Keratinocyte (primary cell): Measurements from ENCODE around the gene PCBP1. TPM values are rescaled to one million over a fixed set of nuclear protein-coding genes. Genes with fewer than 3 reads are reported as not detected.
A peak's percentile ranks its signal among the peaks of the same experiment; 100 is the strongest.

Experiments
- DNase-seq: peaks from one replicate; pipeline ENCODE4 v3.0.0-alpha.2; 2011; ENCODE audit warnings: low read depth, missing footprints, low spot score
- FAIRE-seq: peaks from 2 replicates; lab custom pipeline; 2011; peaks lifted over from hg19 to GRCh38; lab: Jason Lieb, UNC
- H2AFZ ChIP-seq: 2 replicates; pipeline ENCODE4 v1.6.0; 2012; ENCODE audit warnings: low read length, control low read depth, inconsistent platforms; ENCODE audit not compliant: control insufficient read depth
- H3K27ac ChIP-seq: 2 replicates; pipeline ENCODE4 v1.5.1; 2011; ENCODE audit warnings: low read length; ENCODE audit not compliant: control insufficient read depth, insufficient read depth
- H3K27me3 ChIP-seq: 3 replicates; pipeline ENCODE4 v1.6.0; 2011; ENCODE audit warnings: low read length; ENCODE audit not compliant: control insufficient read depth, insufficient read depth; ENCODE audit errors: extremely low read depth
- H3K36me3 ChIP-seq, 2 experiments: 2 replicates in 1 of 2; 3 replicates in 1 of 2; pipeline ENCODE4 v1.5.1; 2011; ENCODE audit warnings: low read length in 2 of 2, mild to moderate bottlenecking in 1 of 2; ENCODE audit not compliant: control insufficient read depth in 2 of 2, insufficient read depth in 2 of 2; ENCODE audit errors: extremely low read depth in 1 of 2
- H3K4me1 ChIP-seq: 3 replicates; pipeline ENCODE4 v1.5.1; 2011; ENCODE audit warnings: low read length; ENCODE audit not compliant: control insufficient read depth, insufficient read depth; ENCODE audit errors: extremely low read depth
- H3K4me2 ChIP-seq: 3 replicates; pipeline ENCODE4 v1.6.0; 2011; ENCODE audit warnings: low read depth, low read length; ENCODE audit not compliant: control insufficient read depth, insufficient read depth; ENCODE audit errors: extremely low read depth
- H3K4me3 ChIP-seq, 3 experiments: fragments of 200-600 bp in 1 of 3; sonication (generic) in 1 of 3; 2 replicates in 2 of 3; 3 replicates in 1 of 3; pipeline ENCODE4 v1.5.1; 2011 to 2016; ENCODE audit warnings: low read length in 3 of 3, mild to moderate bottlenecking in 3 of 3, control low read depth in 2 of 3, inconsistent platforms in 1 of 3, low read depth in 1 of 3, mixed read lengths in 1 of 3, mixed run types in 1 of 3, moderate library complexity in 1 of 3; ENCODE audit not compliant: control insufficient read depth in 2 of 3, insufficient read depth in 2 of 3; ENCODE audit errors: extremely low read depth in 1 of 3
- H3K79me2 ChIP-seq: 2 replicates; pipeline ENCODE4 v1.6.0; 2012; ENCODE audit warnings: low read length; ENCODE audit not compliant: control insufficient read depth, insufficient read depth
- H3K9ac ChIP-seq: 3 replicates; pipeline ENCODE4 v1.6.0; 2011; ENCODE audit warnings: low read length; ENCODE audit not compliant: control insufficient read depth, insufficient read depth; ENCODE audit errors: extremely low read depth
- H3K9me1 ChIP-seq: 3 replicates; pipeline ENCODE4 v1.6.0; 2011; ENCODE audit warnings: low read length; ENCODE audit not compliant: control insufficient read depth, insufficient read depth; ENCODE audit errors: extremely low read depth
- H3K9me3 ChIP-seq: 2 replicates; pipeline ENCODE4 v1.5.1; 2012; ENCODE audit warnings: low read depth, low read length; ENCODE audit not compliant: control insufficient read depth
- H4K20me1 ChIP-seq: 3 replicates; pipeline ENCODE4 v1.6.0; 2011; ENCODE audit warnings: low read length; ENCODE audit not compliant: control insufficient read depth, insufficient read depth; ENCODE audit errors: extremely low read depth
- EZH2 ChIP-seq: IDR thresholded peaks from one replicate; pipeline ENCODE4 v1.6.1; 2012; ENCODE audit warnings: inconsistent platforms, mild to moderate bottlenecking, low read length, moderate library complexity
- dilution Hi-C: fragments of 300-500 bp; cut with MboI; formaldehyde crosslinking; loops from one replicate; pipeline ENCODE4 v1.7.0; 2020; ENCODE audit warnings: low sequenced_read_pairs; ENCODE audit not compliant: extremely low pct_ligation_motif_present
- polyA plus RNA-seq, 5 experiments: library from polyadenylated mRNA; depleted of rRNA in 3 of 5; stranded (reverse) in 3 of 5; stranded (forward) in 1 of 5; unstranded in 1 of 5; fragments of >200 nt; gene quantifications; 1 replicate in 1 of 5; 2 replicates in 3 of 5; 3 replicates in 1 of 5; pipeline versions ENCODE4 v1.2.1 to v1.2.3, GENCODE V29; 2011 to 2012; ENCODE audit warnings: missing spikeins in 2 of 5, low read depth in 1 of 5, low replicate concordance in 1 of 5
- TF ChIP-seq, protein P1 (sequence below), 3 experiments: IDR thresholded peaks in 1 of 3; conservative IDR thresholded peaks in 1 of 3; optimal IDR thresholded peaks in 1 of 3; 2 replicates in 2 of 3; 3 replicates in 1 of 3; pipeline versions ENCODE3 to v1.5.1; 2011; ENCODE audit warnings: low read length in 3 of 3, mild to moderate bottlenecking in 3 of 3, moderate library complexity in 2 of 3, control low read depth in 1 of 3, inconsistent platforms in 1 of 3; ENCODE audit not compliant: insufficient read depth in 2 of 3; ENCODE audit errors: extremely low read depth in 1 of 3

The PCBP1 gene
- polyA plus RNA-seq, 1 donor (not counting 4 experiments of a cell fraction or from before 2014, with no cell fraction given) = 86.8 TPM

DNA sequence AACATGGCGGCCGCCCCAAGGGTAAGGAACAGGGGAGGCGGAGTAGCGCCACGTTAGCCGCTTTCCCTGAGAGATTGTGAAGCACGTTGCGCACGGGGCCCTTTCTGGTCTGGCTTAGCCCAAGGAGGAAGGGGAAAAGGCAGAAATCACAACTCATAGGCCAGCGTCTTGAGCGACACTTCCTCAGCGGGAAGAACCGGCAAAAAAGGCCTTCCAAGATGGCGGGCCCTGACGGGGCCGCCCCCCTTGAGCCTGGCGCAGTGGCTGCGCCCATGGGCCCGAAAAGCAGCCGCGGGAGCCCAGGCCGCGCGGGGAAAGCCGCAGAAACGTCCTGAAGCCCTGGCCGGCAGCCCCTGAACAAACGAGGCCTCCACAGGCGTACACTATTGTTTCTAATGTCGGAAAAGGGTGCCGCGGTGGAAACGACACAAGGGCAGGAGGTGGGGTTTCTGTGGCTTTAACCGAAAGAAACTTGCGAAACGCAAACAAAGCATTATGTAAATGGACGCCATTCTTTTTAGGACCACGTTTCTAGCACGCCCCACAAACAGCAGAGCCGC lies 919 bp upstream of the PCBP1 start:
- Histone ChIP-seq H3K27ac (peak overlapping the region; percentile 100), H3K9ac (peak overlapping the region; percentile 99), H3K79me2 (peaks cover 26% of the 10 kb centered on the region), H3K4me3 (peak overlapping the region; percentile 78 to 82 (median 82)), H3K27me3 (no peaks in the 10 kb centered on the region), H3K9me3 (no peaks in the 10 kb centered on the region), H3K36me3 (peaks cover 0 to 14% of the 10 kb centered on the region in 2 experiments), H2AFZ (peak overlapping the region; percentile 92), H3K9me1 (no peaks in the 10 kb centered on the region), H3K4me1 (peaks cover 46% of the 10 kb centered on the region), H3K4me2 (peak overlapping the region; percentile 93), H4K20me1 (peaks cover 3% of the 10 kb centered on the region)
- no peak for FAIRE-seq
- no peak for TF ChIP-seq EZH2
- TF ChIP-seq, protein P1, sequence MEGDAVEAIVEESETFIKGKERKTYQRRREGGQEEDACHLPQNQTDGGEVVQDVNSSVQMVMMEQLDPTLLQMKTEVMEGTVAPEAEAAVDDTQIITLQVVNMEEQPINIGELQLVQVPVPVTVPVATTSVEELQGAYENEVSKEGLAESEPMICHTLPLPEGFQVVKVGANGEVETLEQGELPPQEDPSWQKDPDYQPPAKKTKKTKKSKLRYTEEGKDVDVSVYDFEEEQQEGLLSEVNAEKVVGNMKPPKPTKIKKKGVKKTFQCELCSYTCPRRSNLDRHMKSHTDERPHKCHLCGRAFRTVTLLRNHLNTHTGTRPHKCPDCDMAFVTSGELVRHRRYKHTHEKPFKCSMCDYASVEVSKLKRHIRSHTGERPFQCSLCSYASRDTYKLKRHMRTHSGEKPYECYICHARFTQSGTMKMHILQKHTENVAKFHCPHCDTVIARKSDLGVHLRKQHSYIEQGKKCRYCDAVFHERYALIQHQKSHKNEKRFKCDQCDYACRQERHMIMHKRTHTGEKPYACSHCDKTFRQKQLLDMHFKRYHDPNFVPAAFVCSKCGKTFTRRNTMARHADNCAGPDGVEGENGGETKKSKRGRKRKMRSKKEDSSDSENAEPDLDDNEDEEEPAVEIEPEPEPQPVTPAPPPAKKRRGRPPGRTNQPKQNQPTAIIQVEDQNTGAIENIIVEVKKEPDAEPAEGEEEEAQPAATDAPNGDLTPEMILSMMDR (optimal IDR thresholded peaks at IDR 0.05 in 1 of 3, IDR thresholded peaks at IDR 0.05 in 1 of 3, conservative IDR thresholded peaks at IDR 0.05 in 1 of 3; ENCODE audit: extremely low read depth in 1 of 3, insufficient read depth in 2 of 3, low read length in 3 of 3) = no peak
- dilution Hi-C loops = no loop called here
- no peak for DNase-seq

- Histone ChIP-seq H3K9me1 (no peaks in the 10 kb centered on the region), H3K4me2 (peak overlapping the region; percentile 97), H3K27me3 (no peaks in the 10 kb centered on the region), H3K4me1 (peaks cover 39% of the 10 kb centered on the region), H3K79me2 (peaks cover 26% of the 10 kb centered on the region), H3K9me3 (no peaks in the 10 kb centered on the region), H2AFZ (no peak overlapping the region), H3K36me3 (peaks cover 0 to 14% of the 10 kb centered on the region in 2 experiments), H3K27ac (peak overlapping the region; percentile 100), H3K4me3 (peak overlapping the region; percentile 82 to 98 (median 91)), H3K9ac (peak overlapping the region; percentile 99), H4K20me1 (peaks cover 3% of the 10 kb centered on the region)
- DNase-seq (peak; percentile 35), FAIRE-seq (no peak)
- dilution Hi-C loops = no loop called here
- TF ChIP-seq, protein P1 (optimal IDR thresholded peaks at IDR 0.05 in 1 of 3, IDR thresholded peaks at IDR 0.05 in 1 of 3, conservative IDR thresholded peaks at IDR 0.05 in 1 of 3; ENCODE audit: extremely low read depth in 1 of 3, insufficient read depth in 2 of 3, low read length in 3 of 3) = peak in 1 of 3 experiments; percentile 37
- TF ChIP-seq EZH2 = no peak
These were observed 673 bp downstream of the PCBP1 start for GRCh38 chr2:70087702-70088597.
